Testis (tissue), 5 donors: ENCODE results near the gene RUNX1. TPM values are rescaled to one million over a fixed set of nuclear protein-coding genes. Genes with fewer than 3 reads are reported as not detected.

Experiments used
- DNase-seq: peaks from one replicate; pipeline ENCODE4 v3.0.0-alpha.2; 2019
- H3K27ac ChIP-seq, 2 donors: fragments of 200-600 bp; sonication (generic); one replicate each; pipeline ENCODE4 v1.5.1; 2019
- H3K27me3 ChIP-seq: fragments of 200-600 bp; sonication (generic); one replicate; pipeline ENCODE4 v1.5.1; 2019
- H3K36me3 ChIP-seq: fragments of 200-600 bp; sonication (generic); one replicate; pipeline ENCODE4 v1.5.1; 2017; ENCODE audit warnings: low read depth; ENCODE audit errors: missing control alignments
- H3K4me1 ChIP-seq: fragments of 200-600 bp; sonication (generic); one replicate; pipeline ENCODE4 v1.5.1; 2019
- H3K4me3 ChIP-seq, 2 donors: fragments of 200-600 bp; sonication (generic); one replicate each; pipeline ENCODE4 v1.5.1; 2017 to 2019
- H3K9me3 ChIP-seq: fragments of 200-600 bp; sonication (generic); one replicate; pipeline ENCODE4 v1.5.1; 2017
- POLR2A ChIP-seq: fragments of 450-650 bp; IDR thresholded peaks from one replicate; pipeline ENCODE4 v1.6.1; 2017; ENCODE audit warnings: antibody characterized with exemption, mild to moderate bottlenecking, moderate library complexity
- WGBS, 2 donors: methylation state at CpG; one replicate each; pipeline ENCODE4 v1.1.5; 2018; 5-methylcytosine and 5-hydroxymethylcytosine counted together
- intact Hi-C: fragments of 100-400 bp; cut with DNase I; formaldehyde crosslinking; loops from one replicate; pipeline ENCODE4 v1.15.1; 2023; ENCODE audit warnings: low total_unique reads
- long read RNA-seq, 2 donors: transcript quantifications; one replicate each; lab custom pipeline, GENCODE V29; 2026
- polyA plus RNA-seq: library from polyadenylated mRNA; stranded (reverse); fragments of 350-450 nt; fragmentation: Illumina TruSeq; extraction: RNeasy Lipid Tissue Mini Kit (QIAGEN cat#74804); gene quantifications from one replicate; pipeline ENCODE4 v1.2.3, GENCODE V29; 2014; ENCODE audit warnings: low read depth, low replicate concordance; ENCODE audit not compliant: insufficient read depth
- total RNA-seq, 2 donors: library from RNA; depleted of rRNA; stranded (reverse); fragments of >200 nt; gene quantifications; one replicate each; pipeline ENCODE4 v1.2.3, GENCODE V29; 2016
- TF ChIP-seq, protein P1 (sequence below), 3 experiments: fragments of 450-650 bp in 2 of 3; fragments of 200-600 bp in 1 of 3; sonication (generic) in 1 of 3; IDR thresholded peaks; one replicate each; pipeline ENCODE4 v1.5.1; 2016 to 2019; ENCODE audit warnings: antibody characterized with exemption in 3 of 3, mild to moderate bottlenecking in 2 of 3, moderate library complexity in 1 of 3

RUNX1 gene
- total RNA-seq (10 to 100 TPM; 24.3 to 28.7 TPM), polyA plus RNA-seq (11.1 TPM)
- long read RNA-seq, donor 1, full-length matches to known transcripts, result 1 of 1 reads
- long read RNA-seq, donor 1, partial matches to known transcripts, result 0 of 1 reads
- long read RNA-seq, donor 1, other reads (novel, unspliced or antisense), result 0 of 1 reads
- long read RNA-seq, donor 2, result 0 reads

DNA sequence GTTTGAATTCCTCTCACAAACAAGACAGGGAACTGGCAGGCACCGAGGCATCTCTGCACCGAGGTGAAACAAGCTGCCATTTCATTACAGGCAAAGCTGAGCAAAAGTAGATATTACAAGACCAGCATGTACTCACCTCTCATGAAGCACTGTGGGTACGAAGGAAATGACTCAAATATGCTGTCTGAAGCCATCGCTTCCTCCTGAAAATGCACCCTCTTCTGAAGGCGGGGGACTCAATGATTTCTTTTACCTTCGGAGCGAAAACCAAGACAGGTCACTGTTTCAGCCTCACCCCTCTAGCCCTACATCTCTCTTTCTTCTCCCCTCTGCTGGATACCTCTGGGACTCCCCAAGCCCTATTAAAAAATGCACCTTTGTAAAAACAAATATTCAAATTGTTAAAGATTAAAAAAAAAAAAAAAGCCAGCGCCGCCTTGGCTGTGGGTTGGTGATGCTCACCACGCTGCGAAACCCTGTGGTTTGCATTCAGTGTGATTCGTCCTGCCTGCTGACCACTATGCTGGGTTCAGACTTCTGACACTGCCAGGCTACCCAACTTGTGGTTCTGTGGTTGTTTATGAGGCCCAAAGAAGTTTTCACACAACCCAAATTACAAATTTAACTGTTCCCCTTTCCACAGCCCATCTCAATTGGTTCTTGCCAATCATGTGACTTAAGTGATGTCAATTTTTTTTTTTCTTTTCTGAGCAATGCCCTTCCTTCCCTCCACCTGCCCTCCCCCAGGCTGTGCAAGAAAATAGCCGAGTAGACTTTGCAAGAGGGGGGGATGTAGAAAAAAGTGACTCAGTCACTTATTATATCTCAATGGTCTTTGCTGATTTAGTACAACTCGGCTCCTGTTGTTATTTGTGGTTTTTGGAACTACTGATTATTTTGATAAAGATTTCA lies at the start of gene RUNX1:
RUNX1 (minus strand) TSS at position 597 of the 912 bp plus-strand sequence.
- no peak for TF ChIP-seq POLR2A
- TF ChIP-seq, protein P1, sequence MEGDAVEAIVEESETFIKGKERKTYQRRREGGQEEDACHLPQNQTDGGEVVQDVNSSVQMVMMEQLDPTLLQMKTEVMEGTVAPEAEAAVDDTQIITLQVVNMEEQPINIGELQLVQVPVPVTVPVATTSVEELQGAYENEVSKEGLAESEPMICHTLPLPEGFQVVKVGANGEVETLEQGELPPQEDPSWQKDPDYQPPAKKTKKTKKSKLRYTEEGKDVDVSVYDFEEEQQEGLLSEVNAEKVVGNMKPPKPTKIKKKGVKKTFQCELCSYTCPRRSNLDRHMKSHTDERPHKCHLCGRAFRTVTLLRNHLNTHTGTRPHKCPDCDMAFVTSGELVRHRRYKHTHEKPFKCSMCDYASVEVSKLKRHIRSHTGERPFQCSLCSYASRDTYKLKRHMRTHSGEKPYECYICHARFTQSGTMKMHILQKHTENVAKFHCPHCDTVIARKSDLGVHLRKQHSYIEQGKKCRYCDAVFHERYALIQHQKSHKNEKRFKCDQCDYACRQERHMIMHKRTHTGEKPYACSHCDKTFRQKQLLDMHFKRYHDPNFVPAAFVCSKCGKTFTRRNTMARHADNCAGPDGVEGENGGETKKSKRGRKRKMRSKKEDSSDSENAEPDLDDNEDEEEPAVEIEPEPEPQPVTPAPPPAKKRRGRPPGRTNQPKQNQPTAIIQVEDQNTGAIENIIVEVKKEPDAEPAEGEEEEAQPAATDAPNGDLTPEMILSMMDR (IDR thresholded peaks at IDR 0.05), result no peak
- intact Hi-C loops, result no loop called here
- Histone ChIP-seq H3K27me3 (no peaks in the 10 kb centered on the region), H3K4me1 (no peaks in the 10 kb centered on the region), H3K27ac (no peak within 1 kb of the TSS), H3K4me3 (peak within 1 kb of the TSS in 1 of 2 donors; percentile 13), H3K36me3 (no peaks in the 10 kb centered on the region), H3K9me3 (no peaks in the 10 kb centered on the region)
- peak; percentile 33 for DNase-seq
- WGBS, 2 donors, result 86 to 91% methylated on average over 14 of the region's 14 CpGs

DNA sequence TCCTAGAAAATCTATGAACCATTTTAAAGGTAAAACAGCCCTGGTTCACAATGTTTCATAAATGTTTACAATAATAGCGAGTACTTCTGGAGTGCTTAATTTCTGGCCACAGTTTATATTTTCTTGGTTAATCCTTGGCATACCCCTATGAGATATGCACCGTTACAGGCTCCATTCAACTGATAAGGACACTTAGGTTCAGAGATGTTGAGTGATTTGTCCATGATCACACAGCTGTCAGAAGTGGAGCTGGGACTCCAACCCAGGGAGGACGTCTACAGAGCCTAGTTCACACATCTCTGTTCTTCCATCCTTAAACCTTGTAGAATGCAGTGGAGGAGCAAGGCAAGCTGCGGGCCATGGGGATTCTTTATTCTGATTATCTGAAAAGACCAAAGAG lies 48.4 kb upstream of the RUNX1 start:
- intact Hi-C loops, result no loop called here
- Histone ChIP-seq H3K9me3 (no peaks in the 10 kb centered on the region), H3K4me1 (no peaks in the 10 kb centered on the region), H3K4me3 (no peak overlapping the region), H3K27ac (no peak overlapping the region), H3K27me3 (no peaks in the 10 kb centered on the region), H3K36me3 (no peaks in the 10 kb centered on the region)
- no peak for DNase-seq
- WGBS, 2 donors, result 85 to 92% methylated on average over 4 of the region's 4 CpGs
- TF ChIP-seq, protein P1 (IDR thresholded peaks at IDR 0.05), result no peak
- TF ChIP-seq POLR2A, result no peak

DNA sequence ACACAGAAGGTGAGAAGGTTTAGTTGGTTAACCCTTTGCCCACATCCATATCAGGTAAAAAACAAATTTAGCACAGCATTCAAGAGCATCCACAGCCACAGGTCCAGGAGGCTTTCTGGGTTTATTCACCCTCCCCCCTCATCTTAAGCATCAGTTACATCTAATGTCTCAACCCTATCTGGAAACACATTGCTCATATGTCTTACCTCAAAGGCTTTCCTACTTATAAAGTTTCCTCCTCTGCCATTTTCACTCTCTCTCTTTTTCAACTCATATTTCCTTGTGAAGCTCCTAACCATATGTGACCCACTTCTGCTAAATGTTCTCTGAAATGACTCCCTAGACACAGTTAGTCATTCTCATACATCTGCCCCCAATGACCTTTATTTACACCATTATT lies 47.9 kb upstream of the RUNX1 start:
- DNase-seq, result no peak
- Histone ChIP-seq H3K27ac (no peak overlapping the region), H3K4me1 (no peaks in the 10 kb centered on the region), H3K27me3 (no peaks in the 10 kb centered on the region), H3K9me3 (no peaks in the 10 kb centered on the region), H3K36me3 (no peaks in the 10 kb centered on the region), H3K4me3 (no peak overlapping the region)
- intact Hi-C loops, result no loop called here
- no peak for TF ChIP-seq POLR2A
- TF ChIP-seq, protein P1 (IDR thresholded peaks at IDR 0.05), result no peak

DNA sequence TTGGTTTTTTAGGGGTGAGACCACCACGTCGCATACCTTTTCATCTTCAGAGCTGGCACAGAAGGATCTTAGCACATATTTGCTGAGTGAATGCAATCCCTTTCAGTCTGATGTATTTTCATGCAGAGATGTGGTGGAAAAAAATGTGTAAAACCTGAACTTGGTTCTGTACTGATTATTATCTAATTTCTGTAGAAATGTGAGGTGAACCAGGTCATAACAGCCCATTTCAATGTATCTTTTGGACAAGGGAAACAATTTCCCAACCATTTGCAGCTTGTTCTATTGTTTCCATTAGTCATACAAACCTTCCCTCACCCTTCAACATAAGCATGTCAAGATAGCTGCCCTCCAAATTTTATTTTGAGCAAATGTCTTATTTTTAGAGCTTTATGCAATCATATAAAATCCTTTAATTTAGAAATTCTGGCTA lies 46.8 kb upstream of the RUNX1 start:
- WGBS, 2 donors, result 94 to 100% methylated on average over 2 of the region's 2 CpGs
- Histone ChIP-seq H3K36me3 (no peaks in the 10 kb centered on the region), H3K27me3 (no peaks in the 10 kb centered on the region), H3K4me3 (no peak overlapping the region), H3K9me3 (no peaks in the 10 kb centered on the region), H3K4me1 (no peaks in the 10 kb centered on the region), H3K27ac (no peak overlapping the region)
- DNase-seq, result no peak
- intact Hi-C loops, result no loop called here
- TF ChIP-seq, protein P1 (IDR thresholded peaks at IDR 0.05), result no peak
- no peak for TF ChIP-seq POLR2A
